A549 (cell line): ENCODE measurements around the gene SLCO2B1.

Source experiments
- CBX8 ChIP-seq: fragments of 200-600 bp; sonication (generic); IDR thresholded peaks from 2 replicates; pipeline ENCODE4 v1.6.1; 2016
- CTCF ChIP-seq: fragments of >200 bp; sonication (Bioruptor Twin); formaldehyde crosslinking; IDR thresholded peaks from 3 replicates; pipeline ENCODE4 v1.5.1; 2016
- EP300 ChIP-seq, 2 experiments: fragments of >200 bp; sonication (Bioruptor Twin); formaldehyde crosslinking; IDR thresholded peaks; 2 replicates in 1 of 2; 3 replicates in 1 of 2; pipeline ENCODE4 v1.6.1; 2016 to 2017
- JUNB ChIP-seq: fragments of >200 bp; sonication (Bioruptor Twin); formaldehyde crosslinking; IDR thresholded peaks from 2 replicates; pipeline ENCODE4 v1.6.1; 2016
- KDM1A ChIP-seq: fragments of 200-600 bp; sonication (generic); IDR thresholded peaks from 2 replicates; pipeline ENCODE4 v1.6.1; 2016; ENCODE audit warnings: low read depth, mild to moderate bottlenecking
- MAX ChIP-seq: IDR thresholded peaks from 2 replicates; pipeline ENCODE4 v1.6.1; 2012
- NFE2L2 ChIP-seq: fragments of 150-350 bp; conservative IDR thresholded peaks from 2 replicates; pipeline ENCODE4 v1.6.1; 2014; ENCODE audit warnings: low read length
- POLR2A ChIP-seq: IDR thresholded peaks from 2 replicates; pipeline ENCODE4 v1.6.1; 2012; ENCODE audit warnings: mild to moderate bottlenecking, low read length
- POLR2AphosphoS2 ChIP-seq: conservative IDR thresholded peaks from 2 replicates; pipeline ENCODE4 v1.6.1; 2012; ENCODE audit warnings: low read length, improper control_type of control experiment, inconsistent platforms
- RAD21 ChIP-seq, 2 experiments: fragments of >200 bp in 1 of 2; sonication (Bioruptor Twin) in 1 of 2; formaldehyde crosslinking in 1 of 2; IDR thresholded peaks in 1 of 2; conservative IDR thresholded peaks in 1 of 2; 2 replicates in 1 of 2; 3 replicates in 1 of 2; pipeline ENCODE4 v1.6.1; 2012 to 2018; ENCODE audit warnings: inconsistent platforms in 1 of 2
- SMC3 ChIP-seq: fragments of >200 bp; sonication (Bioruptor Twin); formaldehyde crosslinking; IDR thresholded peaks from 3 replicates; pipeline ENCODE4 v1.6.1; 2018; ENCODE audit warnings: inconsistent platforms
- USF2 ChIP-seq: fragments of 450-650 bp; IDR thresholded peaks from 2 replicates; pipeline ENCODE4 v1.6.1; 2014; ENCODE audit warnings: antibody characterized with exemption
- TF ChIP-seq, protein P1 (sequence below): fragments of 200-600 bp; sonication (generic); IDR thresholded peaks from 2 replicates; pipeline ENCODE4 v1.6.1; 2016; ENCODE audit warnings: antibody characterized with exemption, mild to moderate bottlenecking, moderate library complexity
- TF ChIP-seq, protein P2 (sequence below): fragments of 150-350 bp; IDR thresholded peaks from 2 replicates; pipeline ENCODE4 v1.6.1; 2014; ENCODE audit warnings: low read depth, mild to moderate bottlenecking, low read length

DNA sequence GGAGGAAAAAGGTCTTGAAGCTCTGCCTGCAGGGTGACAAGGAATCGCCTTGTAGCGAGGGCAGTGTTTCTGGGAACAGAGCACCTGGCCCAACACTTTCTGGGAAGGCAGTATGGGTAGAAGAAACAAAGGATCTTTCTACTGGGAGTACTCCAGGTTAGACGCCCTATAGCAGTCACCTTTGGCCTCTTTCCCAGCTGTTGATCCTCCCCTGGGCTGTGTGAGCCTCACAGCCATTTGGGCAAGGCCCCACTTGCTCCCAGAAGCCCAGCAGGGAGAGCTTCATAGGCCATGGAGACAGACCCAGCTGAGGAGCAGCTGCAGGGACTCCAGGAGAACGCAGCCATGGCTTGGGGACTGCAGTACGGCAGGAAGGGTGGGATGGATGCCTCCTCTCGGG lies 1.2 kb downstream of the SLCO2B1 start:
- TF ChIP-seq, protein P1, sequence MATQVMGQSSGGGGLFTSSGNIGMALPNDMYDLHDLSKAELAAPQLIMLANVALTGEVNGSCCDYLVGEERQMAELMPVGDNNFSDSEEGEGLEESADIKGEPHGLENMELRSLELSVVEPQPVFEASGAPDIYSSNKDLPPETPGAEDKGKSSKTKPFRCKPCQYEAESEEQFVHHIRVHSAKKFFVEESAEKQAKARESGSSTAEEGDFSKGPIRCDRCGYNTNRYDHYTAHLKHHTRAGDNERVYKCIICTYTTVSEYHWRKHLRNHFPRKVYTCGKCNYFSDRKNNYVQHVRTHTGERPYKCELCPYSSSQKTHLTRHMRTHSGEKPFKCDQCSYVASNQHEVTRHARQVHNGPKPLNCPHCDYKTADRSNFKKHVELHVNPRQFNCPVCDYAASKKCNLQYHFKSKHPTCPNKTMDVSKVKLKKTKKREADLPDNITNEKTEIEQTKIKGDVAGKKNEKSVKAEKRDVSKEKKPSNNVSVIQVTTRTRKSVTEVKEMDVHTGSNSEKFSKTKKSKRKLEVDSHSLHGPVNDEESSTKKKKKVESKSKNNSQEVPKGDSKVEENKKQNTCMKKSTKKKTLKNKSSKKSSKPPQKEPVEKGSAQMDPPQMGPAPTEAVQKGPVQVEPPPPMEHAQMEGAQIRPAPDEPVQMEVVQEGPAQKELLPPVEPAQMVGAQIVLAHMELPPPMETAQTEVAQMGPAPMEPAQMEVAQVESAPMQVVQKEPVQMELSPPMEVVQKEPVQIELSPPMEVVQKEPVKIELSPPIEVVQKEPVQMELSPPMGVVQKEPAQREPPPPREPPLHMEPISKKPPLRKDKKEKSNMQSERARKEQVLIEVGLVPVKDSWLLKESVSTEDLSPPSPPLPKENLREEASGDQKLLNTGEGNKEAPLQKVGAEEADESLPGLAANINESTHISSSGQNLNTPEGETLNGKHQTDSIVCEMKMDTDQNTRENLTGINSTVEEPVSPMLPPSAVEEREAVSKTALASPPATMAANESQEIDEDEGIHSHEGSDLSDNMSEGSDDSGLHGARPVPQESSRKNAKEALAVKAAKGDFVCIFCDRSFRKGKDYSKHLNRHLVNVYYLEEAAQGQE = no peak
- no peak for TF ChIP-seq KDM1A
- TF ChIP-seq JUNB = no peak
- TF ChIP-seq RAD21 (conservative IDR thresholded peaks at IDR 0.05 in 1 of 2, IDR thresholded peaks at IDR 0.05 in 1 of 2) = no peak
- TF ChIP-seq CTCF = no peak
- no peak for TF ChIP-seq CBX8
- no peak for TF ChIP-seq EP300 (IDR thresholded peaks at IDR 0.05)
- no peak for TF ChIP-seq POLR2A
- no peak for TF ChIP-seq SMC3
- TF ChIP-seq MAX = no peak
- TF ChIP-seq, protein P2, sequence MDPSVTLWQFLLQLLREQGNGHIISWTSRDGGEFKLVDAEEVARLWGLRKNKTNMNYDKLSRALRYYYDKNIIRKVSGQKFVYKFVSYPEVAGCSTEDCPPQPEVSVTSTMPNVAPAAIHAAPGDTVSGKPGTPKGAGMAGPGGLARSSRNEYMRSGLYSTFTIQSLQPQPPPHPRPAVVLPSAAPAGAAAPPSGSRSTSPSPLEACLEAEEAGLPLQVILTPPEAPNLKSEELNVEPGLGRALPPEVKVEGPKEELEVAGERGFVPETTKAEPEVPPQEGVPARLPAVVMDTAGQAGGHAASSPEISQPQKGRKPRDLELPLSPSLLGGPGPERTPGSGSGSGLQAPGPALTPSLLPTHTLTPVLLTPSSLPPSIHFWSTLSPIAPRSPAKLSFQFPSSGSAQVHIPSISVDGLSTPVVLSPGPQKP = no peak
- no peak for TF ChIP-seq USF2
- no peak for TF ChIP-seq POLR2AphosphoS2
- no peak for TF ChIP-seq NFE2L2
